ENCODE results near the gene HINT3.
"Not testable (repeated sequence)": the region's sequence is repeated elsewhere in the genome, so short reads cannot be mapped to it uniquely, and the experiment has no call there.

HINT3 gene

GRCh38 chr6:125940247-125941041 lies 16.1 kb upstream of the HINT3 start:
- no peak for DNase-seq (ENCODE audit: low read depth)

- no peak for DNase-seq (ENCODE audit: low read depth)
These were observed 13.7 kb upstream of the HINT3 start for GRCh38 chr6:125942672-125943527.

GRCh38 chr6:125943528-125944433 lies 12.8 kb upstream of the HINT3 start:
- DNase-seq (ENCODE audit: low read depth) = no peak

- no peak for DNase-seq (ENCODE audit: low read depth)
These were observed 12.1 kb upstream of the HINT3 start for GRCh38 chr6:125944434-125944816.

GRCh38 chr6:125944896-125945295 lies 11.7 kb upstream of the HINT3 start:
- no peak for DNase-seq (ENCODE audit: low read depth)

GRCh38 chr6:125945378-125946141 lies 11.0 kb upstream of the HINT3 start:
- no peak for DNase-seq (ENCODE audit: low read depth)

- DNase-seq (ENCODE audit: low read depth) = no peak
These were observed 9.0 kb upstream of the HINT3 start for GRCh38 chr6:125947615-125948014.

GRCh38 chr6:125948455-125948854 lies 8.1 kb upstream of the HINT3 start:
- no peak for DNase-seq (ENCODE audit: low read depth)

GRCh38 chr6:125949069-125949468 lies 7.5 kb upstream of the HINT3 start:
- DNase-seq (ENCODE audit: low read depth) = no peak

- no peak for DNase-seq (ENCODE audit: low read depth)
These were observed 6.3 kb upstream of the HINT3 start for GRCh38 chr6:125950293-125950692.

GRCh38 chr6:125950716-125951115 lies 5.9 kb upstream of the HINT3 start:
- DNase-seq (ENCODE audit: low read depth) = not testable (repeated sequence)

- DNase-seq (ENCODE audit: low read depth) = no peak
These were observed 5.2 kb upstream of the HINT3 start for GRCh38 chr6:125951323-125951722.

- DNase-seq (ENCODE audit: low read depth) = no peak
These were observed 3.6 kb upstream of the HINT3 start for GRCh38 chr6:125952764-125953501.

GRCh38 chr6:125953502-125953875 lies 3.1 kb upstream of the HINT3 start:
- no peak for DNase-seq (ENCODE audit: low read depth)

- DNase-seq (ENCODE audit: low read depth) = no peak
These were observed 1.7 kb upstream of the HINT3 start for GRCh38 chr6:125954735-125955339.

- no peak for DNase-seq (ENCODE audit: low read depth)
These were observed 597 bp upstream of the HINT3 start for GRCh38 chr6:125955973-125956372.

GRCh38 chr6:125957391-125957693 lies 772 bp downstream of the HINT3 start:
- DNase-seq (ENCODE audit: low read depth) = no peak

GRCh38 chr6:125957845-125958244 lies 1.3 kb downstream of the HINT3 start:
- DNase-seq (ENCODE audit: low read depth) = no peak

- no peak for DNase-seq (ENCODE audit: low read depth)
These were observed 2.5 kb downstream of the HINT3 start for GRCh38 chr6:125959041-125959440.

GRCh38 chr6:125961117-125961516 lies 4.5 kb downstream of the HINT3 start:
- DNase-seq (ENCODE audit: low read depth) = no peak
